GM10248 (cell line): ENCODE results near the gene CLDN7.

Source experiments
- CTCF ChIA-PET: fragments of 300-600 bp; sonication (Branson Sonifier 250); formaldehyde crosslinking; extraction: SDS; loops from one replicate; lab custom pipeline; 2021; ENCODE audit warnings: antibody characterized with exemption; lab: Yijun Ruan, JAX
- POLR2A ChIA-PET: fragments of 350-650 bp; sonication (Branson Sonifier 250); formaldehyde crosslinking; extraction: SDS; loops from one replicate; lab custom pipeline; 2020; ENCODE audit warnings: antibody characterized with exemption; lab: Yijun Ruan, JAX
- DNase-seq: peaks from one replicate; pipeline ENCODE4 v3.0.0; 2012; ENCODE audit errors: extremely low spot score
- CTCF ChIP-seq: IDR thresholded peaks from 2 replicates; pipeline ENCODE4 v1.5.1; 2012; ENCODE audit warnings: mild to moderate bottlenecking, low read depth; ENCODE audit errors: extremely low read depth, missing control alignments, control extremely low read depth

The CLDN7 gene

GRCh38 chr17:7293816-7294613, 31.7 kb upstream of the CLDN7 start:
- ChIA-PET POLR2A (interaction anchor here (0.6 kb wide), 1 partner anchor 9 kb away, joined by 3 read pairs; no protein-coding TSS in a partner anchor), CTCF (interaction anchor here (0.9 to 3.4 kb wide), 2 partner anchors 8 to 11 kb away, joined by 3 to 20 read pairs; partner anchors contain the start of gene SLC2A4)
- TF ChIP-seq CTCF: no peak
- no peak for DNase-seq

GRCh38 chr17:7293159-7293558, 30.9 kb upstream of the CLDN7 start:
- DNase-seq: no peak
- ChIA-PET CTCF (interaction anchor here (1.4 to 3.4 kb wide), 3 partner anchors 11 to 33 kb away, joined by 3 to 20 read pairs (median 4); partner anchors contain the start of gene SLC2A4), POLR2A (no interaction called here)
- no peak for TF ChIP-seq CTCF

GRCh38 chr17:7292729-7293128, 30.5 kb upstream of the CLDN7 start:
- ChIA-PET POLR2A (no interaction called here), CTCF (interaction anchor here (1.1 to 3.4 kb wide), 4 partner anchors 10 to 33 kb away, joined by 3 to 20 read pairs (median 4); partner anchors contain the start of gene SLC2A4)
- TF ChIP-seq CTCF: no peak
- DNase-seq: no peak

- ChIA-PET POLR2A (no interaction called here), CTCF (interaction anchor here (1.1 to 3.4 kb wide), 5 partner anchors 10 to 32 kb away, joined by 3 to 20 read pairs (median 4); partner anchors contain the start of gene SLC2A4)
- TF ChIP-seq CTCF: no peak
Measured at GRCh38 chr17:7292194-7292593, 29.9 kb upstream of the CLDN7 start.

GRCh38 chr17:7290685-7291084, 28.4 kb upstream of the CLDN7 start:
- POLR2A ChIA-PET: no interaction called here
- DNase-seq: no peak
- TF ChIP-seq CTCF: no peak
- CTCF ChIA-PET: interaction anchor here (1.7 to 3.4 kb wide), 3 partner anchors 8 to 65 kb away, joined by 5 to 20 read pairs (median 7); partner anchors contain the start of gene SLC2A4

More at GRCh38 chr17:7292194-7292593, 29.9 kb upstream of the CLDN7 start:
- no peak for DNase-seq

- CTCF ChIA-PET: interaction anchor here (1.3 to 2.1 kb wide), 2 partner anchors 9 to 66 kb away, joined by 5 read pairs; partner anchors contain the start of gene SLC2A4
- POLR2A ChIA-PET: interaction anchor here (0.6 kb wide), 1 partner anchor 15 kb away, joined by 3 read pairs; no protein-coding TSS in a partner anchor
- no peak for TF ChIP-seq CTCF
- no peak for DNase-seq
Measured at GRCh38 chr17:7290166-7290565, 27.9 kb upstream of the CLDN7 start.
